ENCODE results near the gene ARFIP1.
"Not testable (repeated sequence)": the region's sequence is repeated elsewhere in the genome, so short reads cannot be mapped to it uniquely, and the experiment has no call there.

The ARFIP1 gene

GRCh38 chr4:152896811-152897210, 117.1 kb downstream of the ARFIP1 start:
- DNase-seq (ENCODE audit: low read depth in 3 of 3) = no peak

- not testable (repeated sequence) for DNase-seq (ENCODE audit: low read depth in 3 of 3)
These were observed 118.4 kb downstream of the ARFIP1 start for GRCh38 chr4:152898133-152898532.

- DNase-seq (ENCODE audit: low read depth in 3 of 3) = no peak
These were observed 118.9 kb downstream of the ARFIP1 start for GRCh38 chr4:152898606-152899005.

DNA sequence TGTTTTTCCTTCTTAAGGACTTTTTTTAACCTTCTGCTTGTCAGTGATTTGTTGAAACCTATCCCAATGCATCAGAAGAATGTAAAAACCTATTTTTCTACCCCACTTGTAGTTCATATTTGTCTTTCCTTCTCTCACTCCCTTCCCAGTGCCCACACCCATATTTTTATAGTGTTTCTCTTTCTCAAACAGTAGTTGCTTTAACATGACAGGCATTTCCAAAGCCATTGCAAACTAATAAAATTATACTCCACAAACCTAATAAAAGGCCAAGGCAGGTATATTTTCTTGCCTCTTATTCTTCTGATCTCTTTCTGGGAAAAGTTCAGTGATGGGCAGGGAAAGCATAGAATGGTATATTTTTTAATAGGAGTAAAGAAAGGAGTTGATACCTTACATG, 120.6 kb downstream of the ARFIP1 start:
- no peak for DNase-seq (ENCODE audit: low read depth in 3 of 3)

DNA sequence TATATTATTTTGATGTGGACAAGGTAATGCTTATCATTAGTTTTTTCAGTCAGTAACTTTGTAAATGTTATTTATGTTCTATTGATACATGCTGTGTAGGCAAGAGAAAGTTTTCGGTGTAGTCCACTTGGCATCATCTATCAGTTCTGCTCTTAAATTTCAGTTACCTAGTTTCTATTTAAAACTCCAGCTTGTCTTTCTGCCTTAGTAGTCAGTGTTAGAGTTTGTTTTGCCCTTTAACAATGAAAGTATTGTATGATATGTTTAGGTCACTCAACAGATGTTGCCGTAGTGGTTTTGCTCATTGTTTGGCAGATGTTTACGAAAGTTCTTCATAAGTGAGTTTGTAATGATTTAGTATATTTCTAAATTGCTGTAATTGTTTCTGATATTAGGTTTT, 121.5 kb downstream of the ARFIP1 start:
- no peak for DNase-seq (ENCODE audit: low read depth in 3 of 3)

- DNase-seq (ENCODE audit: low read depth in 3 of 3) = no peak
These were observed 123.9 kb downstream of the ARFIP1 start for GRCh38 chr4:152903658-152904057.

GRCh38 chr4:152909901-152910300, 130.1 kb downstream of the ARFIP1 start:
- DNase-seq (ENCODE audit: low read depth in 3 of 3) = no peak

DNA sequence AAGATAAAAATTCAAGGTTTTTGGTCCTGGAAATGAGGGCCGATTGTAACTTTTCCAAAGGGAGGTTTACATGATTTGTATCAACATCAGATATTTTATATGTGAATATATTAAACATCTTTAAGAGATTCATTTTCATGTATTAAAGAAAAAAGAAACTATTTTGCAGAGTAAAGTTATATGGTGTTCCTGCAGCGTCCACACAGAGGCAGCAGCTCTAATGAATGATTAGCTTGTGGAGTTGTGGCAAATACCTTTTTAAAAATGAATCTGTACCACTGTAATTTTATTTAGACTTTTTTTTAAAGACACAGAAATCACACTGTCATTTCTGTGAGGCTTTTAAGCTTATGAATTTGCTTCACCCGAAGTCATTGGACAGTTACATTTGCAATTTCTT, 130.8 kb downstream of the ARFIP1 start:
- DNase-seq (ENCODE audit: low read depth in 3 of 3) = no peak

- no peak for DNase-seq (ENCODE audit: low read depth in 3 of 3)
These were observed 138.0 kb downstream of the ARFIP1 start for GRCh38 chr4:152917543-152918395.

GRCh38 chr4:152919826-152920225, 140.1 kb downstream of the ARFIP1 start:
- no peak for DNase-seq (ENCODE audit: low read depth in 3 of 3)

DNA sequence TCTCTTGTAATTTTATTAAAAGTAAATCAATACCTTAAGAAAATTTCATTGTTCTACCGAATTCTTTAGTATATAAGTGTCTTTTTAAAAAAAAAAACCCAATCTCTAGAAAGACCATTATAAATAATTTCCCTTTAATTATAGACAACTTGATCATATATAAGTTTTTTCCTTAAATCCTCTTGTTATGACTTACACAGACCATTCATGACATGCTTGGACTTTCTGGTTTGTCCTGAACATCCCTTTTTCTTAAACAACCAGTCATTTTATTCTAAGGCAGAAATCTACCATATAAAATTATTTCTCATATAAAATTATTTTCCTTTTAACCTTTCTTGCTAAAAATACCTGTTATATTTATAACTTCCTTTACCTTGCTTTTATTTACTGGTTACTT, 141.0 kb downstream of the ARFIP1 start:
- no peak for DNase-seq (ENCODE audit: low read depth in 3 of 3)

DNA sequence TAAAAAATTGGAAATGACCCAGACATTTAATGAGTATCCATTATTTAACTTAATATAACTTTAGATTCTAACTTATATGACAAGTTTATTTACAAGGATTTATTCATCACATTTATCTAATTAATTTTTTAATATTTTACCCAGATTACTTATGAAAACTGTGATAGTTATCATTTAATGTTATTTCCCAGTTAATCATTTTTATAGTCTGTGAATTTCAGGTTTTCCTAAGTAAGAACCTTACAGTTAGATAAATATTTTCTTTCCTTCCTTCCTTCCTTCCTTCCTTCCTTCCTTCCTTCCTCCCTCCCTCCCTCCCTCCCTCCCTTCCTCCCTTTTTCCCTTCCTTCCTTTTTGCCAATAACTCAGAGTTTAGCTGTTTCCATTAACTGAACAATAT, 141.5 kb downstream of the ARFIP1 start:
- no peak for DNase-seq (ENCODE audit: low read depth in 3 of 3)

DNA sequence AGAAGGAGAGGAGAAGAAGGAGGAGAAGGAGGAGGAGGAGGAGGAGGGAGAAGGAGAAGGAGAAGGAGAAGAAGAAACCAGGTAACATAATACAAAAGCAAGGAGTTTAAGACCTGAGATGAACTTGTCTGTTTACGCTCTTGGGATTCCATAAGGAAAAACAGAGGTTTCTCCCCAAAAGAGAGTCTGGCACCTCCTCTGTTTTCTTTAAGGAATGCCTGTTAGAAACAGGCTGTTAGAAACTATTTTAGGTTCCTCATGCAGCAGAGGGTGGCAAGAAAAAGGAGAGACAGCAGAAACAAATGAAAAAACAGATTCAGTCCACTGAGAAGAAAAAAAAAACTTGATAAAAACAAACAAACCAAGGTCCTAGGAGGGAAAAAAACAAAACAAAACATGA, 146.1 kb downstream of the ARFIP1 start:
- no peak for DNase-seq (ENCODE audit: low read depth in 3 of 3)

- DNase-seq (ENCODE audit: low read depth in 3 of 3) = no peak
These were observed 147.2 kb downstream of the ARFIP1 start for GRCh38 chr4:152926959-152927358.

DNA sequence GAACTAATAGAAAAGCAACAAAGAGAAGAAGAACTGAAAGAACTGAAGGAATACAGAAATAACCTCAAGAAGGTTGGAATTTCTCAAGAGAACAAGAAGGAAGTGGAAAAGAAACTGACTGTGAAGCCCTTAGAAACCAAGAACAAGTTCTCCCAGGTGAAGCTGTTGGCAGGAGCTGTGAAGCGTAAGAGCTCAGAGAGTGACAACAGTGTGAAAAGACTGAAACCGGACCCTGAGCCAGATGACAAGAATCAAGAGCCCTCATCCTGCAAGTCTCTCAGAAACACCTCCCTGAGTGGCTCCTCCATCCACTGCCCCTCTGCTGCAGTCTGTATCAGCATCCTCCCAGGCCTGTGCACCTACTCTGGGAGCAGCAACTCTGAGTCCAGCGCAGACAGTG, 148.0 kb downstream of the ARFIP1 start:
- no peak for DNase-seq (ENCODE audit: low read depth in 3 of 3)

DNA sequence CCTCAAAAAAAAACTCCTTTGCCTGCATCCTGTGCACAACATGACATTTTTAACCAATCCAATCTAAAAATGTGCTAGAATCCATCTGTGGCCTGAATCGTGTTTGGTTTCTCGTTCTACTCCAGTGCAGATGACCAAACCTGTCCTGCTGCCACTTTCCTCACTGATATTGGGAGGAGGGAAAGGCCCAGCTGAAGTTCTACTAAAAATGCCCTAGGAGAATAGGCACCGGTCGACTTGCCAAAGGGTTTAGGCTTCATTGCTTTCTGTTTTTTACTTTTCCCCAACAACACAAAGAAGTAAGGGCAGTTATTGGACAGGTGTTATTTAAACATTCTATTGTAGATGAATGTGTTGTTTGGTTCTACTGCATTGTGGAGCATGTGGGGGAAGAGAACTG, 148.5 kb downstream of the ARFIP1 start:
- DNase-seq (ENCODE audit: low read depth in 3 of 3) = no peak

GRCh38 chr4:152929888-152930287, 150.1 kb downstream of the ARFIP1 start:
- no peak for DNase-seq (ENCODE audit: low read depth in 3 of 3)

DNA sequence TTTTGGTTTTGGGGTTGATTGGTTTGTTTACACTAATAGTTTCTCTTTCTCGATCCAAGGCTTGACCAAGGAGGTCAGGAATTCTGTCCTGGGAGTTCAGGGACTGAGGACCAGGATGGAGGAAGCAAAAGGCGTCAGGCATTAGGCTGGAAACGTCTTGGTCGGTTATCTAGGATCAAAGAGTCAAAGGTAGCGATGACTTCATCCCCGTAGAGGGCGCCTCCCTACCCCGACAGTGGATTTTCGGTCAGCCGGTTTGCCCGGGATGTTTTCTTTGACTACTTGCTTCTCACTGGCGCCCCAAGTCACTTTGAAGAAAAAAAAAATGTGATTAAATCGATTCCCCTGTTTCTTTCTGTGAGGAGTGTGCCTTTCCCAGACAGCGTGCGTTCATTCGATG, 155.4 kb downstream of the ARFIP1 start:
- DNase-seq (ENCODE audit: low read depth in 3 of 3) = peak in 1 of 3 experiments; percentile 16

DNA sequence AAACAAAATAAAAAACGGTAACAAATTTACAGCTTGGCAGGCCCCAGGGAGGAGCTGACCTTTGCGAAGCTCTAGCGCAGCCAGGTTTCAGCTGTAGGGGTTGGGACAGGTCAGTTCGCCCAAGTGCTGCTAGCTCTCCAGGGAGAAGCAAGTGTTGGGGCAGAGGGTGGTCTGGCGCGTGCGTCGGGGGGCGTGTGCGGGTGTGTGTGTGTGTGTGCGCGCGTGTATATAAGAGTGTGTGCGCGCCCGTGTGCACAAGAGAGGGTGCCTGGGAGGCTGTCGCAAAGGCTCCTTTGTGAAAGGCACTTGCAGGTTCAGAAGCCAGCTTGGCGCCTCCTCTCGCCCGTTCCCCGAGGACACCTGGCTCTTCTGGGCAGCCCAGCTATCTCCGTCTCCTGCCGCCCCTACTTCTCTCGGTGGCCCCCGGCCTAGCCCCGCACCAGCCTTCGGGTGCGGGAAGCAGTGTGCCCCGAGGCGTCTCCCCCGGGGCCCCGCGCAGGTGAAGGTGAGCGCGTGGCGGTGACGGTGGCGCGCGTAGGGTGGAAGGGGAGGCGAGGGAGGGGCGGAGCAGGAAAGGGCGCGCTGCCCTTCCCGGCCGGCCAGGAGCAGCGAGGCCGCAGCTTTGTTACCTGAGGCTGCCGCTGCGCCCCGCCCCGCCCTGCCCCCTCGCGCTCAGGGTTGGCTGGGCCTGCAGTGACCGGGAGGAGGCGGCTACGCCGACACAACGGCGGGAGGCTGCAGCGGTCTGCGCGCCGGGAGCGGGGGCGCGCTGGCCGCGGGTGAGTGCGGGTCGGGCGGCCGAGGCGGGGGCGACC, 156.1 kb downstream of the ARFIP1 start, which contains the start of gene FHDC1:
Gene FHDC1, plus strand, starts transcription at position 693 of the 815 bp plus-strand sequence. CDS start 6,735 bp downstream, outside the sequence.
- peak in 1 of 3 experiments; percentile 21 for DNase-seq (ENCODE audit: low read depth in 3 of 3)

DNA sequence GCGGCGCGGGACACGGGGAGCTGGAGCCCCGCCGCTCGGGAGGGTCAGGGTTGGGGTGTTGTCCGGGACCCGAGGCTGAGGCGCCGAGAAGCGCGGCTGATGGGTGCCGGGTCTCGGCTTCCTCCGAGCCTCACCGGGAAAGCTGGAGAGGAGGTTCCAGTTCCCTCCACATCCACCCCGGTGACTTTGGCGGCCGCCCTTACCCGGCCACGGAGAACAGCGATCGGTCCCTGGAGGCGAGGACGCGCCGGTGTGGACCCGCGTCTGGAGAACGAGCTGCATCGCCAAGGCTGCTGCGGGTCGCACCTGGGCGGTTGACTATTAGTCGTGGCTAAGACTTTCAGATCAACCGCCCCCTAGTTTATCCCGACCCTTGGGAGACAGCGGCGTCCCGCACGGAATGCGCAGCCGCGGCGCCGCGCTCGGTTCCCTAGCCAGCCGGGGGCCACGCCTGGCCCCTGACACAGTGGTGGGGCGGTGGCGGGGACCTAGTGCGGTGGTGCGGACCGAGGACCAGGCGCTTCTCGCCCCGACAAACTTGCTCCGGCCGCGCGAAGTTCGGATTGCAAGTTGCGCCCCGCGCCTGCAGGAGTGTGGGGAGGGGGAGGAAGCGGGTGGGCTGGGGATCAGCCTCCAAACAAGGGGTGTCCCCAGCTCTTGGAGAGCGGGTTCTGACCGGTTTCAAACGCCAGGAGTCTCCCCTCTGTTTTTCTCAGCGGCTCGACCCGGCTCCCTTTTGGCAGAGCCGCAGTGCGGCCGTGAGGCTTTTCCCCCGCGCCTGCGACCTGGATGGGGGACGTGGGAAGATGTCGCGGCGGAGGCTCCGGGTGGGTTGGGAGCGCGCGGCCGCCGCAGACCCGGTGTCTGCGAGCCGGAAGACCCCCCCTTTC, 156.9 kb downstream of the ARFIP1 start:
- DNase-seq (ENCODE audit: low read depth in 3 of 3) = peak in 1 of 3 experiments; percentile 9

GRCh38 chr4:152937336-152938236, 157.8 kb downstream of the ARFIP1 start:
- DNase-seq (ENCODE audit: low read depth in 3 of 3) = peak in 1 of 3 experiments; percentile 5
